Stimulated activated CD8-positive, alpha-beta memory T cell treated with anti-CD3 and anti-CD28 coated beads, Interleukin-15, amount 100 ng/mL, for 48 hours (primary cell): Measurements from ENCODE around the gene ITM2C.

Source experiments
- DNase-seq, 2 donors: peaks; one replicate each; pipeline ENCODE4 v3.0.0-alpha.2; 2020; ENCODE audit warnings: low read depth in 2 of 2

The ITM2C gene

DNA sequence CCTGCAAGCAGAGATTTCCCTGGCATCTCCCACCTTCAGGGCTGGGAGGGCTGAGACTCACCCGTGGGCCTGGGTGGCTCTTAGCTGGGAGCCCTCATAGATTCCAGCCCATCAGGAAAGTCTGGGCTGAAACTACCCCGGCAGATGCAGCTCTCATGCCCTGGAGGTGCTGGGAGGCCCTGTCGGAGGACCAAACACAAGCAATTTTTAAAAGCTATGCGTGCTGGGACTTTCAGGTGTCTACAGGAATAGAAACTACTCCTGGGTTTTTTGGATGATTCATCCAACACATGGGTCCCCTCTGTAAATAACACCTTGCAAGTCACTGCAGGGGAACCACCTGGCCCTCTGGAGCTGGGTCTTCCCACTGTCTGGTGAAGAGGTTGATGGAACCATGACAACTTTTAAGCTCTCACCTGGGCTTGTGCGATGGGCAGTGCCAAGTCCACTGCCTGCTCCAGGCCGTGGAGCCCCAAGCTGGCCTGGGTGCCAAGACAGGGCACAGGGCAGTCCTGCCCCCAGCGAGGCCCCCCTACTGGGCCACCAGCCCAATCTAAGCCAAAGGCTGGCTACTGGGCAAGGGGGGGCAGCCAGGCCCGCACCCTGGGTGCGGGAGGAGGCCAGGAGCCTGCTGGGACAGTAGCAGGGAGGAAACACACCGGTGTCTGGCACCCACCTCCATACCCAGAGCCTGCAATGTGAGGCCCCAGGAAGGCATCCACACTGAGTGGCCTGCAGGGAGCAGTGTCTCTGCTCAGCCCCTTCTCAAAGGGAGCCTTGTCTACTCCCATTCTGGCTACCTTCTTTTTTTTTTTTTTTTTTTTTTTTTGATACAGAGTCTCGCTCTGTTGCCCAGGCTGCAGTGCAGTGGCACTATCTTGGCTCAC lies 61.4 kb downstream of the ITM2C start:
- peak; percentile 35 to 46 for DNase-seq

DNA sequence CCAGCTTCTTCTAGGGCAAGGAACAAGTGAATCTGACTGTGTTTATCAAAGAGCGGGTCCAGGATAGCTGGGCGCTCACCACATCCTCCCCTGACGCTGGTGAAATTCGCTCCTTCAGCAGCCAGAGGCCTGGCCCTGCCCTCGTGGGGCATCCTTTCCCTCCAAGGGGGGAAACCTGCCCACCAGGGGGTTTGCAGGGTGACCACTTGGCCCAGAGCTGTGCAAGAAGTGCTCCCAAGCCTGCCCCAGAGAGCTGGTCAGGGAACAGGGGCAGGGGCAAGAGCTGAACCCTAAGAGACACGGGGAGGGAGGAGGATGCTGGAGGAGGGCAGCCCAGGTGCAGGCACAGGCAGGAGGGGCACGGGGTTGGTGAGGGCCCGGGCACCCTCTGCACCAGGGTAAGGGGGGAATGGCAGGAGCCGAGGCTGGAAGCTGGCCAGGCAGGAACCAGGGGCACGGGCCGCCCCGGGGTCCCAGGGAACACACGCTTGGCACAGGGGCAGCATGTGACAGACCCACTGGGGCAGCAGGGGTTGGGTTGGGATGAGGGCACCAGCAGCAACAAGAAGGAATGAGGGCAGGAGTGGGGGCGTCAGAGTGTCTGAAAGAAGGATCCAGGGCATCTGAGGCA lies 63.1 kb downstream of the ITM2C start:
- no peak for DNase-seq
